HepG2 (cell line): ENCODE results near the gene DIP2C. TPM values are rescaled to one million over a fixed set of nuclear protein-coding genes. Genes with fewer than 3 reads are reported as not detected.

Experiments
- ATAC-seq: fragments of 200-7000 bp; cut with Tn5 transposase; 3 replicates; pipeline ENCODE4 v1.9.1; 2020; ENCODE audit warnings: mild to moderate bottlenecking, moderate library complexity
- BruUV-seq: library from RNA; stranded (reverse); fragments of 400-500 nt; replicated peaks from 2 replicates; lab custom pipeline; 2021; lab: Mats Ljungman, UMichigan
- CTCF ChIA-PET: fragments of 300-600 bp; formaldehyde crosslinking; extraction: SDS; loops from one replicate; lab custom pipeline; 2021; ENCODE audit warnings: low total read pairs, inconsistent platforms, low intra/inter-chr PET ratio; lab: Yijun Ruan, JAX
- POLR2A ChIA-PET: fragments of 350-600 bp; sonication (Branson Sonifier 250); formaldehyde crosslinking; loops from one replicate; lab custom pipeline; 2020; ENCODE audit warnings: antibody characterized with exemption, inconsistent platforms; lab: Yijun Ruan, JAX
- DNase-seq: peaks from one replicate; pipeline ENCODE4 v3.0.0-alpha.2; 2015; ENCODE audit warnings: low spot score
- FAIRE-seq: peaks from 3 replicates; lab custom pipeline; 2011; peaks lifted over from hg19 to GRCh38; lab: Jason Lieb, UNC
- H2AFZ ChIP-seq: one replicate; pipeline ENCODE4 v1.6.1; 2011; ENCODE audit warnings: low read length, inconsistent platforms
- H3K27ac ChIP-seq: fragments of 300-600 bp; 3 replicates; pipeline ENCODE4 v1.8.0; 2011; ENCODE audit warnings: mixed run types, mild to moderate bottlenecking, mixed read lengths, low read length, inconsistent platforms; ENCODE audit not compliant: insufficient read depth; ENCODE audit errors: extremely low read length
- H3K27me3 ChIP-seq, 2 experiments: fragments of 200-600 bp in 1 of 2; 2 replicates in 1 of 2; 3 replicates in 1 of 2; pipeline versions ENCODE4 v1.6.0 to v1.8.0; 2011; ENCODE audit warnings: low read length in 2 of 2, mild to moderate bottlenecking in 2 of 2, moderate library complexity in 2 of 2, inconsistent platforms in 1 of 2; ENCODE audit not compliant: insufficient read depth in 2 of 2, control insufficient read depth in 1 of 2
- H3K36me3 ChIP-seq, 2 experiments: fragments of 200-600 bp in 1 of 2; replicated peaks in 1 of 2; 2 replicates in 1 of 2; 3 replicates in 1 of 2; pipeline versions ENCODE4 v1.5.1 to v1.8.0; 2011; ENCODE audit warnings: low read length in 2 of 2, inconsistent platforms in 1 of 2; ENCODE audit not compliant: insufficient read depth in 2 of 2, control insufficient read depth in 1 of 2
- H3K4me1 ChIP-seq: 2 replicates; pipeline ENCODE4 v1.5.1; 2012; ENCODE audit warnings: low read length, inconsistent platforms; ENCODE audit not compliant: insufficient read depth
- H3K4me2 ChIP-seq: 2 replicates; pipeline ENCODE4 v1.6.0; 2011; ENCODE audit warnings: low read depth, low read length, inconsistent platforms
- H3K4me3 ChIP-seq, 3 experiments: fragments of 200-600 bp in 1 of 3; sonication (generic), shearing (Covaris generic) in 1 of 3; replicated peaks in 1 of 3; 2 replicates each; pipeline ENCODE4 v1.5.1; 2011 to 2016; ENCODE audit warnings: low read length in 3 of 3, inconsistent platforms in 2 of 3, low read depth in 2 of 3, mild to moderate bottlenecking in 2 of 3, control low read depth in 1 of 3, mixed read lengths in 1 of 3; ENCODE audit not compliant: insufficient read depth in 1 of 3
- H3K79me2 ChIP-seq: one replicate; pipeline ENCODE4 v1.6.1; 2011; ENCODE audit warnings: low read length, inconsistent platforms; ENCODE audit not compliant: insufficient read depth
- H3K9ac ChIP-seq: 2 replicates; pipeline ENCODE4 v1.6.0; 2011; ENCODE audit warnings: mild to moderate bottlenecking, low read depth, low read length, inconsistent platforms; ENCODE audit not compliant: insufficient read depth
- H3K9me3 ChIP-seq: 2 replicates; pipeline ENCODE4 v1.5.1; 2012; ENCODE audit warnings: mild to moderate bottlenecking, low read length
- H4K20me1 ChIP-seq: 2 replicates; pipeline ENCODE4 v1.6.0; 2011; ENCODE audit warnings: inconsistent platforms, mild to moderate bottlenecking, low read length, moderate library complexity; ENCODE audit not compliant: insufficient read depth
- ZHX2 ChIP-seq, 2 experiments: sonication (generic) in 1 of 2; formaldehyde crosslinking in 1 of 2; IDR thresholded peaks; 2 replicates each; pipeline versions ENCODE4 v1.6.1 to v1.9.0; 2014 to 2022; ENCODE audit warnings: antibody characterized with exemption in 1 of 2, borderline replicate concordance in 1 of 2, inconsistent platforms in 1 of 2, low read depth in 1 of 2, missing genetic modification reagents in 1 of 2
- ZIK1 ChIP-seq: sonication (generic); formaldehyde crosslinking; IDR thresholded peaks from 2 replicates; pipeline ENCODE4 v1.5.0; 2020; ENCODE audit warnings: mild to moderate bottlenecking, low read depth, missing genetic modification reagents, borderline replicate concordance
- ZNF569 ChIP-seq: sonication (generic); formaldehyde crosslinking; IDR thresholded peaks from 2 replicates; pipeline ENCODE4 v1.5.0; 2020; ENCODE audit warnings: mild to moderate bottlenecking, missing genetic modification reagents, moderate library complexity, borderline replicate concordance
- ZNF609 ChIP-seq: sonication (generic); formaldehyde crosslinking; IDR thresholded peaks from 2 replicates; pipeline ENCODE4 v1.4.0; 2020; ENCODE audit warnings: mild to moderate bottlenecking, missing genetic modification reagents, borderline replicate concordance
- WGBS: methylation state at CpG from one replicate; pipeline ENCODE4 v1.1.6; 2017; ENCODE audit warnings: low lambda C conversion rate; 5-methylcytosine and 5-hydroxymethylcytosine counted together
- in situ Hi-C: cut with HindIII; loops from 2 replicates; pipeline ENCODE4 v1.10.0; 2017; ENCODE audit warnings: low pct_unique_long_range_greater_than_20kb; ENCODE audit not compliant: extremely low pct_ligation_motif_present
- intact Hi-C: fragments of 100-400 bp; cut with micrococcal nuclease; formaldehyde crosslinking; loops from one replicate; pipeline ENCODE4 v1.10.0; 2022; ENCODE audit not compliant: unreplicated experiment
- polyA plus RNA-seq, 8 experiments: library from polyadenylated mRNA; depleted of rRNA in 3 of 8; stranded (reverse) in 7 of 8; unstranded in 1 of 8; fragments of >200 nt; fragmentation: Illumina TruSeq in 4 of 8; extraction: Trizol in 4 of 8; gene quantifications; 2 replicates each; pipeline versions ENCODE4 v1.2.1 to v1.2.3, GENCODE V29; 2011 to 2016; ENCODE audit warnings: low read depth in 4 of 8, missing spikeins in 1 of 8, mixed read lengths in 1 of 8; ENCODE audit not compliant: insufficient read depth in 1 of 8
- total RNA-seq, 5 experiments: library from RNA; depleted of rRNA; stranded (reverse); fragments of >200 nt; fragmentation: Illumina TruSeq; extraction: Trizol; gene quantifications; 2 replicates each; pipeline ENCODE4 v1.2.3, GENCODE V29; 2016; ENCODE audit warnings: low read depth in 1 of 5
- TF ChIP-seq, protein P1 (sequence below): IDR thresholded peaks from 2 replicates; pipeline ENCODE4 v1.6.1; 2016; ENCODE audit warnings: missing genetic modification reagents, missing compliant biosample characterization
- TF ChIP-seq, protein P2 (sequence below): sonication (generic); formaldehyde crosslinking; IDR thresholded peaks from 2 replicates; pipeline ENCODE4 v1.5.0; 2020; ENCODE audit warnings: mild to moderate bottlenecking, missing genetic modification reagents, moderate library complexity
- TF ChIP-seq, protein P3 (sequence below): sonication (generic); formaldehyde crosslinking; IDR thresholded peaks from 2 replicates; pipeline ENCODE4 v1.5.0; 2020; ENCODE audit warnings: mild to moderate bottlenecking, missing genetic modification reagents

DIP2C gene
- total and polyA plus RNA-seq, 2 of the 13 experiments (the other 11 are each of a cell fraction or from before 2014, with no cell fraction given): 2.2 to 2.7 TPM

- Histone ChIP-seq H3K27ac (no peak overlapping the region), H3K79me2 (peaks cover 14% of the 10 kb centered on the region), H3K4me3 (no peak overlapping the region), H3K9ac (no peak overlapping the region), H3K27me3 (no peaks in the 10 kb centered on the region), H3K4me2 (no peak overlapping the region), H3K36me3 (no peaks in the 10 kb centered on the region), H2AFZ (no peak overlapping the region), H3K4me1 (peaks cover 17% of the 10 kb centered on the region), H4K20me1 (peaks cover 12% of the 10 kb centered on the region; the same call in 1 of the 2 replicates), H3K9me3 (no peaks in the 10 kb centered on the region)
- POLR2A ChIA-PET: no interaction called here
- FAIRE-seq (no peak), ATAC-seq (no peak), DNase-seq (no peak)
- intact Hi-C loops (no loop called here), in situ Hi-C loops (no loop called here)
- 92% methylated on average over 14 of the region's 14 CpGs for WGBS
- CTCF ChIA-PET: no interaction called here
- no TSS peak for BruUV-seq
- no peak for TF ChIP-seq ZIK1 (CRISPR knock-in tag)
- TF ChIP-seq, protein P1, sequence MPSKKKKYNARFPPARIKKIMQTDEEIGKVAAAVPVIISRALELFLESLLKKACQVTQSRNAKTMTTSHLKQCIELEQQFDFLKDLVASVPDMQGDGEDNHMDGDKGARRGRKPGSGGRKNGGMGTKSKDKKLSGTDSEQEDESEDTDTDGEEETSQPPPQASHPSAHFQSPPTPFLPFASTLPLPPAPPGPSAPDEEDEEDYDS (CRISPR knock-in tag): no peak
- no peak for TF ChIP-seq ZNF609 (CRISPR knock-in tag)
- TF ChIP-seq, protein P2, sequence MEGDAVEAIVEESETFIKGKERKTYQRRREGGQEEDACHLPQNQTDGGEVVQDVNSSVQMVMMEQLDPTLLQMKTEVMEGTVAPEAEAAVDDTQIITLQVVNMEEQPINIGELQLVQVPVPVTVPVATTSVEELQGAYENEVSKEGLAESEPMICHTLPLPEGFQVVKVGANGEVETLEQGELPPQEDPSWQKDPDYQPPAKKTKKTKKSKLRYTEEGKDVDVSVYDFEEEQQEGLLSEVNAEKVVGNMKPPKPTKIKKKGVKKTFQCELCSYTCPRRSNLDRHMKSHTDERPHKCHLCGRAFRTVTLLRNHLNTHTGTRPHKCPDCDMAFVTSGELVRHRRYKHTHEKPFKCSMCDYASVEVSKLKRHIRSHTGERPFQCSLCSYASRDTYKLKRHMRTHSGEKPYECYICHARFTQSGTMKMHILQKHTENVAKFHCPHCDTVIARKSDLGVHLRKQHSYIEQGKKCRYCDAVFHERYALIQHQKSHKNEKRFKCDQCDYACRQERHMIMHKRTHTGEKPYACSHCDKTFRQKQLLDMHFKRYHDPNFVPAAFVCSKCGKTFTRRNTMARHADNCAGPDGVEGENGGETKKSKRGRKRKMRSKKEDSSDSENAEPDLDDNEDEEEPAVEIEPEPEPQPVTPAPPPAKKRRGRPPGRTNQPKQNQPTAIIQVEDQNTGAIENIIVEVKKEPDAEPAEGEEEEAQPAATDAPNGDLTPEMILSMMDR: no peak
- TF ChIP-seq, protein P3, sequence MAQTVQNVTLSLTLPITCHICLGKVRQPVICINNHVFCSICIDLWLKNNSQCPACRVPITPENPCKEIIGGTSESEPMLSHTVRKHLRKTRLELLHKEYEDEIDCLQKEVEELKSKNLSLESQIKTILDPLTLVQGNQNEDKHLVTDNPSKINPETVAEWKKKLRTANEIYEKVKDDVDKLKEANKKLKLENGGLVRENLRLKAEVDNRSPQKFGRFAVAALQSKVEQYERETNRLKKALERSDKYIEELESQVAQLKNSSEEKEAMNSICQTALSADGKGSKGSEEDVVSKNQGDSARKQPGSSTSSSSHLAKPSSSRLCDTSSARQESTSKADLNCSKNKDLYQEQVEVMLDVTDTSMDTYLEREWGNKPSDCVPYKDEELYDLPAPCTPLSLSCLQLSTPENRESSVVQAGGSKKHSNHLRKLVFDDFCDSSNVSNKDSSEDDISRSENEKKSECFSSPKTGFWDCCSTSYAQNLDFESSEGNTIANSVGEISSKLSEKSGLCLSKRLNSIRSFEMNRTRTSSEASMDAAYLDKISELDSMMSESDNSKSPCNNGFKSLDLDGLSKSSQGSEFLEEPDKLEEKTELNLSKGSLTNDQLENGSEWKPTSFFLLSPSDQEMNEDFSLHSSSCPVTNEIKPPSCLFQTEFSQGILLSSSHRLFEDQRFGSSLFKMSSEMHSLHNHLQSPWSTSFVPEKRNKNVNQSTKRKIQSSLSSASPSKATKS: no peak
- no peak for TF ChIP-seq ZNF569 (CRISPR knock-in tag)
- TF ChIP-seq ZHX2 (IDR thresholded peaks at IDR 0.05; ENCODE audit: low read depth): no peak
- TF ChIP-seq ZHX2 (CRISPR knock-in tag; IDR thresholded peaks at IDR 0.05; ENCODE audit: borderline replicate concordance): no peak
Observed at GRCh38 chr10:682931-683447, 6.5 kb downstream of the DIP2C start.
